RPMI8226 (cell line): ENCODE measurements around the gene DYNC1LI2.
"Not testable (repeated sequence)": the region's sequence is repeated elsewhere in the genome, so short reads cannot be mapped to it uniquely, and the experiment has no call there.

Experiments used
- DNase-seq: peaks from one replicate; pipeline ENCODE4 v3.0.0-alpha.2; 2015

Gene DYNC1LI2

GRCh38 chr16:66695935-66696668 is 55.3 kb downstream of the DYNC1LI2 start:
- peak; percentile 79 for DNase-seq

DNA sequence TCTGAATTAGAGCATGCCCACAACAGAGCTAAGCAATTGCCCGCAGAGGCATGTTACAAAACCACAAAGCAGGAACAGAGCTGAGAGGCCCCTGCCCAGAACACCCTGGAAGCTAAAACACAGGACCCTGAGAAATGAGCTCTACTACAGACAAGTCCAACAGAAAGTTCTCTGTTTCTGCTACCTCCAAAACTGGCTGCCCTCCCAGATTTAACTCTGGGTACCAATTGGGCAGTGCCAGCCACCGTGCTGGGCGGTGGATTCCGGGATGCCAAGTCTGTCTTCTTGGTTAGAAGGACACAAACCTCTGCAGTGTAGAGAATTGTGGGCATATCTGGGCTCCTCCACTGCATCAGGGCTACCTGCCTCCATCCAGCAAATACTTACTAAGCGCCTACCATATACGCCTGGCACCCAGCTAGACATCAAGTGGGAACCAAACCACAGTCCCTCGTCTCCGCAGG is 55.9 kb downstream of the DYNC1LI2 start:
- DNase-seq: peak; percentile 17

- DNase-seq: no peak
These were observed 58.3 kb downstream of the DYNC1LI2 start for GRCh38 chr16:66693149-66693548.

- no peak for DNase-seq
These were observed 59.1 kb downstream of the DYNC1LI2 start for GRCh38 chr16:66692341-66692740.

- DNase-seq: no peak
These were observed 60.2 kb downstream of the DYNC1LI2 start for GRCh38 chr16:66691234-66691633.

GRCh38 chr16:66690106-66690847 is 61.1 kb downstream of the DYNC1LI2 start:
- DNase-seq: no peak

DNA sequence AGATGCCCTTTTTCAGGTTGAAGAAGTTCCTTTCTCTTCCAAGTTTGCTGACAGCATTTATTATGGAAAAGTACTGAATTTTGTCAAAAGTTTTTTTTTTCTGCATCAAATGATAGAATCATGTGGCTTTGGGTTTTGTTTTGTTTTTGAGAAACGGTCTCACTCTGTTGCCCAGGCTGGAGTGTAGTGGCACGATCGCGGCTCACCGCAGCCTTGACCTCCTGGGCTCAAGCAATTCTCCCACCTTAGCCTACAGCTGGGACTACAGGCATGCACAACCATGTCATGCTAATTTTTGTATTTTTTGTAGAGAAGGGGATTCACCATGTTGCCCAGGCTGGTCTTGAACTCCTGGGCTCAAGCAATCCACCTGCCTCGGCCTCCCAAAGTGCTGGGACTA is 62.1 kb downstream of the DYNC1LI2 start:
- no peak for DNase-seq

DNA sequence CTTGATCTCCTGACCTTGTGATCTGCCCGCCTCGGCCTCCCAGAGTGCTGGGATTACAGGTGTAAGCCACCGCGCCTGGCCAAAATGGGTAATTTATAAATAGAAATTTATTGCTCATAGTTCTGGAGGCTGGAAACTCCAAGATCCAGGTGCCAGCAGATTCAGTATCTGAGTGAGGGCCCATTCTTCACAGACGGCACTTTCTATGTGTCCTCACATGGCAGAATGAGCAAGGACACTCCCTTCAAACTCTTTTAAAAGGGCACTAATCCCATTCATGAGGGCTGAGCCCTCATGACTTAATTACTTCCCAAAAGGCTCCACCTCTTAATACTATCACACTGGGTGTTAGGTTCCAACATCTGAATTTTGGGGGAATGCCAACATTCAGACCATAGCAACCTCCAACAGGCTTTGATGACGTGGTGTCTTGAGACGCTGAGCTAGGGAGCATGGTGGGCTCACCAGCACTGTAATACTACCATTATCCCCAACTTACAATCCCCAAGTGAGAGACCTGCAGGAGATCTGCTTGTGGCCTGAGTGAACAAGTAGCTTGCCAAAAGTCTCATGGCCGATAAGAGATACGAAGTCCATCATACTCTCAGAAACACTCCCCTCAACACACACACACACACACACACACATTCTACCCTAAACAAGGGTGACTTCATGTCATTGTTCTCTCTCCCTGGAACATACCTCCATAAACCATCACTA is 63.3 kb downstream of the DYNC1LI2 start:
- DNase-seq: no peak

DNA sequence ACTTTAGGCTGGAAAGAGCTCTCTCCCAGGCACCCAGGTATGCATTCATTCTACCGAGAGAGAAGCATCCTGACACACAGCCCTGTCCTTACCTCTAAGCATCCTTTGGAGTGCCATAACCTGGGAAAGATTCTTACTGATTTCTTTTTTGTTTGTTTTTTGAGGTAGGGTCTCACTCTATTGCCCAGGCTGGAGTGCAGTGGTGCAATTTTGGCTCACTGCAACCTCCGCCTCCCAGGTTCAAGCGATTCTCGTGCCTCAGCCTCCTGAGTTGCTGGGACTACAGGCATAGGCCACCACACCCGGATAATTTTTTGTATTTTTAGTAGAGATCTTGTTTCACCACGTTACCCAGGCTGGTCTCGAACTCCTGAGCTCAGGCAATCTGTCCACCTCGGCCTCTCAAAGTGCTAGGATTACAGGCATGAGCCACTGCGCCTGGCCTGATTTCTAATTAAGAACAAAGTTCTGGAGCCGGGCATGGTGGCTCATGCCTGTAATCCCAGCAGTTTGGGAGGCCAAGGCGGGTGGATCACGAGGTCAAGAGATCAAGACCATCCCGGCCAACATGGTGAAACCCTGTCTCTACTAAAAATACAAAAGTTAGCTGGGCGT is 65.8 kb downstream of the DYNC1LI2 start:
- DNase-seq: not testable (repeated sequence)

DNA sequence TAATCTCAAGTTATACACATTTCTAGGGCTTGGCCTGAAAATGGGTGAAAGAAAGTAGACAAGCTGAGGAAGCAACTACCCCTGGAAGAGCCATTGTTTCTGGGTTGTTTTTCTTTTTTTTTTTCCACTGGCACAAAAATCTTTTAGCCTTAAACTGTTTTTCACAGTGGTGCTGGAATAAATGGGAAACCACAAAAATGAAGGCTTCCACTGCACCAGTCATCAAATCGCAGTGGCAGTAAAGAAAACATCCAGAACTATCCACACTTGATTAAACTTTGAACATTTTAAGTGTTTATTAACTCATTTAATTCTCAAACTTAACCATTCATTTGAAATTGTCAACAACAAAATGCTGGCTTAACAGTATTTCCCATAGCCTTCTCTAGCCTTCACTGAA is 69.1 kb downstream of the DYNC1LI2 start:
- no peak for DNase-seq

- DNase-seq: no peak
These were observed 69.7 kb downstream of the DYNC1LI2 start for GRCh38 chr16:66681676-66682075.

GRCh38 chr16:66678337-66678736 is 73.1 kb downstream of the DYNC1LI2 start:
- DNase-seq: no peak

DNA sequence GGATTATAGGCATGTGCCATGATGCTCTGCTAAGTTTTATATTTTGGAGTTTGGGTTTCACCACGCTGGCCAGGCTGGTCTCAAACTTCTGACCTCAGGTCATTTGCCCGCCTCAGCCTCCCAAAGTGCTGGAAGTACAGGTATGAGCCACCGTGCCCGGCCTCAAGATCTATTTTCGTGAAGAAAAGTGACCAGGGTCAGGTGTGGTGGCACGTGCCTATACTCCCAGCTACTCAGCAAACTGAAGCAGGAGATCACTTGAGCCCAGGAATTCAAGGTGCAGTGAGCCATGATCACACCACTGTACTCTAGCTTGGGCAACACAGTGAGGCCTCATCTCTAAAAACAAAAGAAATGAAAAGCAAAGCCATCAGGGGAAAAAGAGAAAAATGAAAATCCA is 73.6 kb downstream of the DYNC1LI2 start:
- DNase-seq: no peak

DNA sequence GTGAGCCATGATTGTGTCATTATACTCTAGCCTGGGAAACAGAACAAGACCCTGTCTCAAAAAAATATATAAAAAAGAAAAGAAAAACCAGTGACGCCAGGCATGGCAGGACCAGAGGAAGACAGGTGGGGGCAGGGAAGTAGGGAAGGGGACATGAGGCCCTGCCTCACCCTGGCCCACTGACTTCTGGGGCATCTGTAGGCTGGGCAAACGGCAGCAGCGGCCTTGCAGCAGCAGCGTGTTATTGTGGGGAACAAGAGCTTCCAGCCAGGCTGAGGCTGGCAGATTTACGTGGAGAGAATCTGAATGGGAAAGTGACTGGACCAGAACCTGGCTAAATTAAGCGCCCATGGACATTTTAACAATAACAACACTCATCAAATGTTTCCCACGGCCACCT is 74.2 kb downstream of the DYNC1LI2 start:
- DNase-seq: no peak

GRCh38 chr16:66676599-66676998 is 74.8 kb downstream of the DYNC1LI2 start:
- no peak for DNase-seq

DNA sequence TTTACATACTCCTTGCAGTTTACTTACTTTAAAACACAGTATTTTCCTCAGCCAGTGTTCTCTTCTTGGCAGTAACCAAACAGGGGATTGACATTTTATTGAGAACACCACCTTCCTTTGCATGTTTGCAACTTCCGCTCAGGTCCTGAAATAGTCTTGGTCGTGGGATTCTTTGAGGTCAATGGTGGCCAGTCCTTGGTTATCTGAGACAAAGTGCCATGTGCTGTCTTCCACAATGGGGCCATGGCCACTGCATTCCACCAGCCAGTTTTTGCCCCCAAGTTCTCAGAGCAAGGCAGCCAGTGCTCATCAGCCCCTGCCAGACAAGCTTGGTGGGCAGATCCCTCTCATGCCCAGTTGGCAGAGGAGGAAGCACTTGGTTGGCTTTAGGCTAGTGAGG is 77.7 kb downstream of the DYNC1LI2 start:
- DNase-seq: no peak
